Fibroblast of mammary gland (primary cell): ENCODE results near the gene ANKRD53.
A peak's percentile ranks its signal among the peaks of the same experiment; 100 is the strongest.

Source experiments
- DNase-seq: peaks from one replicate; pipeline ENCODE4 v3.0.0-alpha.2; 2010; ENCODE audit warnings: low read depth
- H3K4me3 ChIP-seq: 2 replicates; pipeline ENCODE4 v1.5.1; 2011; ENCODE audit warnings: low read depth, mild to moderate bottlenecking, low read length, moderate library complexity; ENCODE audit not compliant: control insufficient read depth
- TF ChIP-seq, protein P1 (sequence below): conservative IDR thresholded peaks from 2 replicates; pipeline ENCODE4 v1.5.1; 2011; ENCODE audit warnings: low read depth, low read length, inconsistent platforms; ENCODE audit not compliant: control insufficient read depth, insufficient read depth

The ANKRD53 gene

DNA sequence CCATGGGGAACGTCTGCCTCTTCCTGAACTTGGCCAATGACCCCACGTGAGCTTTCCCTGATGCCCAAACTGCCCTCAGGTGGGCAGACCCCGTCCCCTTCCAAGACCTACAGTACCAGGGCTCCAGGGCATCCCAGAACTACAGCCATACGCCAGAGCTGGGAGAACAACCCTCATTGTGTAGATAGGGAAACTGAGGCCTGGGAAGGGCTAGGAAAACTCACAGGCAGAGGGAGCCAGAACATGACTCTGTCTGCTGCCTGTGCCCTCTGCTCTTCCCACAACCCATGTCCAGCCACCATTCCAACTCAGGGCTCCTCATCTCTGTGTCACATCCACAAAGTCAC, 16.8 kb upstream of the ANKRD53 start:
- TF ChIP-seq, protein P1, sequence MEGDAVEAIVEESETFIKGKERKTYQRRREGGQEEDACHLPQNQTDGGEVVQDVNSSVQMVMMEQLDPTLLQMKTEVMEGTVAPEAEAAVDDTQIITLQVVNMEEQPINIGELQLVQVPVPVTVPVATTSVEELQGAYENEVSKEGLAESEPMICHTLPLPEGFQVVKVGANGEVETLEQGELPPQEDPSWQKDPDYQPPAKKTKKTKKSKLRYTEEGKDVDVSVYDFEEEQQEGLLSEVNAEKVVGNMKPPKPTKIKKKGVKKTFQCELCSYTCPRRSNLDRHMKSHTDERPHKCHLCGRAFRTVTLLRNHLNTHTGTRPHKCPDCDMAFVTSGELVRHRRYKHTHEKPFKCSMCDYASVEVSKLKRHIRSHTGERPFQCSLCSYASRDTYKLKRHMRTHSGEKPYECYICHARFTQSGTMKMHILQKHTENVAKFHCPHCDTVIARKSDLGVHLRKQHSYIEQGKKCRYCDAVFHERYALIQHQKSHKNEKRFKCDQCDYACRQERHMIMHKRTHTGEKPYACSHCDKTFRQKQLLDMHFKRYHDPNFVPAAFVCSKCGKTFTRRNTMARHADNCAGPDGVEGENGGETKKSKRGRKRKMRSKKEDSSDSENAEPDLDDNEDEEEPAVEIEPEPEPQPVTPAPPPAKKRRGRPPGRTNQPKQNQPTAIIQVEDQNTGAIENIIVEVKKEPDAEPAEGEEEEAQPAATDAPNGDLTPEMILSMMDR: no peak
- no peak for DNase-seq
- H3K4me3 ChIP-seq: no peak overlapping the region

DNA sequence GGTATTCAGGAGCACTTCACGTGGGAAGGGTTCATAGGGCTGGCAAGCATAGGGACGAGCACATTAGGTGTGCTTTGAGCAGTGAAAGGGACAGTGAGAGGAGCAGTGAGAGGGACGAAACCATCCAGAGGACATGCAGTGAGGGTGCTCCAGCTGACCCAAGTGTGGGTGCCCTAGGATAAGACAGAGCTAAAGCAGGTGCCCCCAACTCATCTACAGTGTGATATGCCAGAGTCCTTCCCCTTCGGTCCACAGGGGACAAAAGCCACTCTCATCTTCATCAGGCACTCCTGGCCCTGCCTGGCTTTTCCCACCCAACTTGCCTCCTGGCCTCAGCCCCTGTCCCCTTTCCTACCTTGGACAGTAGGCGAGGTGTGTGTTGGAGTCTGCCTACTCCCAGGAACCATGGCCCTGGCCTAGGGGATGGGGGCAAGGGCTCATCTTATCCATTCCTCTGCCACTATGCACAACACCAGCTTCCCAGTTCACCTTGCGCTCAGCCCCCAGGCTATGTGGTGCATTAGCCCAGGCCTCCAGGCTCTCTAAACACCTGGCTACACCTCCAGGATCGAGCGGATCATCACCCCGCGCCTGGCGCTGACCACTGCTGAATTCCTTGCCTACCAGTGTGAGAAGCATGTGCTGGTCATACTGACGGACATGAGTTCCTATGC, 16.1 kb upstream of the ANKRD53 start:
- DNase-seq: no peak
- TF ChIP-seq, protein P1: no peak
- H3K4me3 ChIP-seq: no peak overlapping the region

DNA sequence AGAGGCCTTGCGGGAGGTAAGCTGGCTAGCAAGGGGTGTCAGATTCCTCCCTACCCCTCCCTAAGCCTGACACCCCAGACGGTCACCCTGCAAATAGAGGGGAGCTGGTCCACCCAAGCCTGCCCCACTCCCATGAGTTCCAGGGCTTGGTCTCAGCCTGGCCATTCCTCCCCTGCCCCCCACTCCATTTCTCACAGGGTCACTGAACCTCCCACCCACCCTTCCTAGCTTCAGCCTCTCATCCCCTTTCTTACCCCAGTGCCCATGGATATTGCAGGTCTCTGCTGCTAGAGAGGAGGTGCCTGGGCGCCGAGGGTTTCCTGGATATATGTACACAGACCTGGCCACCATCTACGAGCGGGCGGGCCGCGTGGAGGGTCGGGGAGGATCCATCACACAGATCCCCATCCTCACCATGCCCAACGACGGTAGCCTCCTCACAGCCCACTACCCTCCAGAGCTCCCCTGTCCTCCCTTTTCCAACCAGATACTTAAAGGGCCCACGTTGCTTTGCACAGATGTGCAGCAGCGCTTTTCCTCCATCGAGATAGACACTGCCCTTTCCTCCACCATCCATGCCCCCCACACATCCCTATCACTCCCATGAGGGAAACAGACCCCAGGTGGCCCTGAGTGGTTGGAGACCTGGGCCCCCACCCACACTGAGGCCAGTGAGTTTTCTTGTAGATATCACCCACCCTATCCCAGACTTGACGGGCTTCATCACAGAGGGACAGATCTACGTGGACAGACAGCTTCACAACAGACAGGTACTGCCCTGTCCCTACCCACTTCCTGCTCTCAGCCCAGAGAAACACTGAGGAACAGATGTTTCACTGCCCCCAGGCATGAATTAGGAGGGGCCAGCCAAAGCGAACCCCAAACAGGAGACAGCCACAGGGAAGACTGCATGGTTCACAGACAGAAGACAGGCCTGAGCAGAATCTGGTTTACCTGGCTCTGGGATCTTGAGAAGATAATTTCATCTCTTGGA, 15.2 kb upstream of the ANKRD53 start:
- DNase-seq: no peak
- no peak overlapping the region for H3K4me3 ChIP-seq
- TF ChIP-seq, protein P1: no peak

DNA sequence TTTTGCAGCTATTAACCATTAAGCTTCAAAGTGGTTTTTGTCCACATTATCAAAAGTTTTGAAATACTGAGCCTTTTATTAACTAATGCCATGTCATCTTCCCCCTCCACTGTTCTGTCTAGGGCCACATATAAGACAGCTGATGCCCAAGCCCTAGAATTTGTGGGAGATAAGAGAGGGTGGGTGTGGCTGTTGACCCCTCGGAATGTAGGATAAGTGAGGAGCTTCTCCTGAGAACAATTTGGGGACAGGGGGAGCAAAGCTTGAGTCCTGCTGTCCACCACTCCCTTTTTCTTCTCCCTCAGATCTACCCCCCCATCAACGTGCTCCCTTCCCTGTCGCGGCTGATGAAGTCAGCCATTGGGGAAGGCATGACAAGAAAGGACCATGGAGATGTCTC, 14.3 kb upstream of the ANKRD53 start:
- DNase-seq: no peak
- TF ChIP-seq, protein P1: no peak

DNA sequence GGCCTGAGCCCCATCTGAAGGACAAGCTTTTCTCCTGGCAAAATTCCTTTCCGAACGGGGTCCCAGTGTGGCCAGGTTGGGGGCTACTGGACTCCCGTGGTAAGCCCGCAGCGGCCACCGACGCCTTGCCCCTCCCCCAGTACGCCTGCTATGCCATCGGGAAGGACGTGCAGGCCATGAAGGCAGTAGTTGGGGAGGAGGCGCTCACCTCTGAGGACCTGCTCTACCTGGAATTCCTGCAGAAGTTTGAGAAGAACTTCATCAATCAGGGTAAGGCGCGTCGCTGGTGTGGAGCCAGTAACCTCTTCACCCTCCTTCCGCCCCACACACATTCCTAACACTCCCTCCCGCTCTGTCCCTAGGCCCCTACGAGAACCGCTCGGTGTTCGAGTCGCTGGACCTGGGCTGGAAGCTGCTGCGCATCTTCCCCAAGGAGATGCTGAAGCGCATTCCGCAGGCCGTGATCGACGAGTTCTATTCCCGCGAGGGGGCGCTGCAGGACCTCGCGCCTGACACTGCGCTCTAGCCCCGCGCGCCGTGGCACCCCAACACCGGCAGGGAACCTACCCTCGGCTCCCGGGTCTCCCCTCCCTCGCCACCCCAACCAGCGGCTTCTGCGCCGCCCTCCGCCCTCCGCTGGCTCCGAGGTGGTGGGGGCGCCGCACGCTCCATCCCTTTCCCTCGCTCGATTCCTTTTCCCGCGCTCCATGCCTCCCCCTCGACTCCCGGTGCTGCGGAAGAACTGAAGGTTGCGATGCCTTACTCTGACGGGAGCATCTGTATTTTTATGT, 13.6 kb upstream of the ANKRD53 start:
- DNase-seq: peak; percentile 61
- TF ChIP-seq, protein P1: peak; percentile 58

More for the DNA sequence above, 14.3 kb upstream of the ANKRD53 start:
- H3K4me3 ChIP-seq: no peak overlapping the region

DNA sequence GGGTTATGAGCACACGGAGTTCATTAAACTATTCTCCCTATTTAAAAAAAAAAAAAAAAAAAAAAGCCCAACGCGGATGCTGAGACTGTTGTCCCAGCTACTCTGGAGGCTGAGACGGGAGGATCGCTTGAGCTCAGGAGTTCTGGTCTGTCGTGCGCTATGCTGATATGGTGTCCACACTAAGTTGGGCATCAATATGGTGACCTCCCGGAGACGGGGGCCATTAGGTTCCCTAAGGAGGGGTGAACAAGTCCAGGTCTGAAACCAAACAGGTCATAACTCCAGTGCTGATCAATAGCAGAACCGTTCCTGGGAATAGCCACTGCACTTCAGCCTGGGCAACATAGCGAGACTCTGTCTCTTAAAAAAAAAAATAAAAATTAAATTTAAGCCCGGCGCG, 12.9 kb upstream of the ANKRD53 start:
- TF ChIP-seq, protein P1: no peak
- H3K4me3 ChIP-seq: peak overlapping the region; percentile 46
- DNase-seq: no peak

More for the DNA sequence above, 13.6 kb upstream of the ANKRD53 start:
- peak overlapping the region; percentile 46 for H3K4me3 ChIP-seq
